Vagina (tissue), 2 donors: ENCODE data around the gene SLC22A12.

Source experiments
- POLR2A ChIP-seq, 2 donors: fragments of 450-650 bp; IDR thresholded peaks; one replicate each; pipeline ENCODE4 v1.6.1; 2017; ENCODE audit warnings: antibody characterized with exemption in 2 of 2, mild to moderate bottlenecking in 2 of 2, moderate library complexity in 2 of 2
- POLR2AphosphoS5 ChIP-seq, 2 donors: sonication (generic); formaldehyde crosslinking; IDR thresholded peaks; one replicate each; pipeline ENCODE4 v1.9.0; 2017; ENCODE audit warnings: antibody characterized with exemption in 2 of 2, mild to moderate bottlenecking in 2 of 2, low read depth in 1 of 2; ENCODE audit not compliant: insufficient read depth in 1 of 2
- TF ChIP-seq, protein P1 (sequence below), 3 experiments: fragments of 450-650 bp in 2 of 3; fragments of 200-600 bp in 1 of 3; sonication (generic) in 1 of 3; IDR thresholded peaks; one replicate each; pipeline ENCODE4 v1.5.1; 2017 to 2019; ENCODE audit warnings: antibody characterized with exemption in 3 of 3, mild to moderate bottlenecking in 2 of 3, moderate library complexity in 2 of 3

DNA sequence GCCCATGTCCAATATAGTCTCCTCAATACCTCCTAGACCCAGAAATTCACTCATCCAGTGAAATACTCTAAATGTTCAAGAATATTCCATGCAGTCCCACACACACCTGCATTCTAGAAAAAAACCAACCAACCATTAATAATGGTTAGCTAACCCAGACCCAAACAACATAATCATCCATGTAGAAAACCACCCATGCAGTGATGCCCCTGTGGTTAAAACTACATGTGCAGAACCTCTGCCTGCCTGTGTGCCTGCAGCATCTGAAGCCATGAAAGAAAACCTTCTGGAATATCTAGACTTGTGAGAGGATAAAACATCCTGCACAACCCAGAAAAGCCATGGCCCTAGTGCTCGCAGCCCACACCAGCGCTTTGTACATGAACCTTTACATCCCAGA, 47.8 kb downstream of the SLC22A12 start:
- TF ChIP-seq, protein P1, sequence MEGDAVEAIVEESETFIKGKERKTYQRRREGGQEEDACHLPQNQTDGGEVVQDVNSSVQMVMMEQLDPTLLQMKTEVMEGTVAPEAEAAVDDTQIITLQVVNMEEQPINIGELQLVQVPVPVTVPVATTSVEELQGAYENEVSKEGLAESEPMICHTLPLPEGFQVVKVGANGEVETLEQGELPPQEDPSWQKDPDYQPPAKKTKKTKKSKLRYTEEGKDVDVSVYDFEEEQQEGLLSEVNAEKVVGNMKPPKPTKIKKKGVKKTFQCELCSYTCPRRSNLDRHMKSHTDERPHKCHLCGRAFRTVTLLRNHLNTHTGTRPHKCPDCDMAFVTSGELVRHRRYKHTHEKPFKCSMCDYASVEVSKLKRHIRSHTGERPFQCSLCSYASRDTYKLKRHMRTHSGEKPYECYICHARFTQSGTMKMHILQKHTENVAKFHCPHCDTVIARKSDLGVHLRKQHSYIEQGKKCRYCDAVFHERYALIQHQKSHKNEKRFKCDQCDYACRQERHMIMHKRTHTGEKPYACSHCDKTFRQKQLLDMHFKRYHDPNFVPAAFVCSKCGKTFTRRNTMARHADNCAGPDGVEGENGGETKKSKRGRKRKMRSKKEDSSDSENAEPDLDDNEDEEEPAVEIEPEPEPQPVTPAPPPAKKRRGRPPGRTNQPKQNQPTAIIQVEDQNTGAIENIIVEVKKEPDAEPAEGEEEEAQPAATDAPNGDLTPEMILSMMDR (IDR thresholded peaks at IDR 0.05) = no peak
- TF ChIP-seq POLR2A (IDR thresholded peaks at IDR 0.05) = no peak
- no peak for TF ChIP-seq POLR2AphosphoS5 (IDR thresholded peaks at IDR 0.05; ENCODE audit: insufficient read depth in 1 of 2, low read depth in 1 of 2)
